Renal cortex interstitium (tissue), 15 donors: Measurements from ENCODE around the gene ANXA1. TPM values are rescaled to one million over a fixed set of nuclear protein-coding genes. Genes with fewer than 3 reads are reported as not detected.
A peak's percentile ranks its signal among the peaks of the same experiment; 100 is the strongest.

ENCODE experiments used
- DNase-seq, 11 donors: peaks; one replicate each; pipeline ENCODE4 v3.0.0-alpha.2; 2013; ENCODE audit warnings: low read depth in 9 of 11, low spot score in 4 of 11; ENCODE audit errors: extremely low read depth in 1 of 11
- long read RNA-seq, 16 experiments: transcript quantifications; one replicate each; lab custom pipeline, GENCODE V29; 2026
- polyA plus RNA-seq, 3 donors: library from polyadenylated mRNA; unstranded; fragments of 120-200 nt; gene quantifications; one replicate each; pipeline ENCODE4 v1.2.1, GENCODE V29; 2013; ENCODE audit not compliant: insufficient read length in 3 of 3

Gene ANXA1, protein sequence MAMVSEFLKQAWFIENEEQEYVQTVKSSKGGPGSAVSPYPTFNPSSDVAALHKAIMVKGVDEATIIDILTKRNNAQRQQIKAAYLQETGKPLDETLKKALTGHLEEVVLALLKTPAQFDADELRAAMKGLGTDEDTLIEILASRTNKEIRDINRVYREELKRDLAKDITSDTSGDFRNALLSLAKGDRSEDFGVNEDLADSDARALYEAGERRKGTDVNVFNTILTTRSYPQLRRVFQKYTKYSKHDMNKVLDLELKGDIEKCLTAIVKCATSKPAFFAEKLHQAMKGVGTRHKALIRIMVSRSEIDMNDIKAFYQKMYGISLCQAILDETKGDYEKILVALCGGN
- 10 to 100 TPM; 20.6 to 30.7 (median 22.5) TPM for polyA plus RNA-seq
- long read RNA-seq, donor 1, transcript ANXA1-201 (13 exons, 1,509 nt) = major isoform, 11 of 12 reads
- long read RNA-seq, donor 1, partial matches to known transcripts = 0 of 12 reads
- long read RNA-seq, donor 1, other reads (novel, unspliced or antisense) = 0 of 12 reads
- long read RNA-seq, donor 2, transcript ANXA1-201 (13 exons, 1,509 nt) = major isoform, 13 of 13 reads
- long read RNA-seq, donor 2, partial matches to known transcripts = 0 of 13 reads
- long read RNA-seq, donor 2, other reads (novel, unspliced or antisense) = 0 of 13 reads
- long read RNA-seq, donor 3, transcript ANXA1-201 (13 exons, 1,509 nt) = major isoform, 12 of 13 reads
- long read RNA-seq, donor 3, partial matches to known transcripts = 0 of 13 reads
- long read RNA-seq, donor 3, other reads (novel, unspliced or antisense) = 0 of 13 reads
- long read RNA-seq, donor 4, transcript ANXA1-201 (13 exons, 1,509 nt) = major isoform, 10 of 11 reads
- long read RNA-seq, donor 4, partial matches to known transcripts = 0 of 11 reads
- long read RNA-seq, donor 4, other reads (novel, unspliced or antisense) = 0 of 11 reads
- long read RNA-seq, donor 5 = 0 reads
- long read RNA-seq, donor 6, partial matches to known transcripts = 0 of 6 reads
- long read RNA-seq, donor 6, other reads (novel, unspliced or antisense) = 0 of 6 reads
- long read RNA-seq, donor 7, transcript ANXA1-201 (13 exons, 1,509 nt) = major isoform, 12 of 19 reads
- long read RNA-seq, donor 7, partial matches to known transcripts = 7 of 19 reads
- long read RNA-seq, donor 7, other reads (novel, unspliced or antisense) = 0 of 19 reads
- long read RNA-seq, donor 8, transcript ANXA1-201 (13 exons, 1,509 nt) = major isoform, 12 of 17 reads
- long read RNA-seq, donor 8, partial matches to known transcripts = 0 of 17 reads
- long read RNA-seq, donor 8, other reads (novel, unspliced or antisense) = 0 of 17 reads
- long read RNA-seq, donor 9, transcript ANXA1-201 (13 exons, 1,509 nt) = major isoform, 15 of 15 reads
- long read RNA-seq, donor 9, partial matches to known transcripts = 0 of 15 reads
- long read RNA-seq, donor 9, other reads (novel, unspliced or antisense) = 0 of 15 reads
- long read RNA-seq, donor 10, transcript ANXA1-201 (13 exons, 1,509 nt) = major isoform, 11 of 12 reads
- long read RNA-seq, donor 10, partial matches to known transcripts = 0 of 12 reads
- long read RNA-seq, donor 10, other reads (novel, unspliced or antisense) = 0 of 12 reads
- long read RNA-seq, donor 11, transcript ANXA1-201 (13 exons, 1,509 nt) = major isoform, 12 of 12 reads
- long read RNA-seq, donor 11, partial matches to known transcripts = 0 of 12 reads
- long read RNA-seq, donor 11, other reads (novel, unspliced or antisense) = 0 of 12 reads
- long read RNA-seq, donor 12, partial matches to known transcripts = 0 of 1 reads
- long read RNA-seq, donor 12, other reads (novel, unspliced or antisense) = 0 of 1 reads
- long read RNA-seq, donor 13 = 0 reads
- long read RNA-seq, donor 14, transcript ANXA1-201 (13 exons, 1,509 nt) = major isoform, 19 of 23 reads
- long read RNA-seq, donor 14, partial matches to known transcripts = 0 of 23 reads
- long read RNA-seq, donor 14, other reads (novel, unspliced or antisense) = 0 of 23 reads
- long read RNA-seq, donor 15, partial matches to known transcripts = 0 of 6 reads
- long read RNA-seq, donor 15, other reads (novel, unspliced or antisense) = 0 of 6 reads
- long read RNA-seq, donor 16, transcript ANXA1-201 (13 exons, 1,509 nt) = major isoform, 21 of 24 reads
- long read RNA-seq, donor 16, partial matches to known transcripts = 0 of 24 reads
- long read RNA-seq, donor 16, other reads (novel, unspliced or antisense) = 0 of 24 reads

DNA sequence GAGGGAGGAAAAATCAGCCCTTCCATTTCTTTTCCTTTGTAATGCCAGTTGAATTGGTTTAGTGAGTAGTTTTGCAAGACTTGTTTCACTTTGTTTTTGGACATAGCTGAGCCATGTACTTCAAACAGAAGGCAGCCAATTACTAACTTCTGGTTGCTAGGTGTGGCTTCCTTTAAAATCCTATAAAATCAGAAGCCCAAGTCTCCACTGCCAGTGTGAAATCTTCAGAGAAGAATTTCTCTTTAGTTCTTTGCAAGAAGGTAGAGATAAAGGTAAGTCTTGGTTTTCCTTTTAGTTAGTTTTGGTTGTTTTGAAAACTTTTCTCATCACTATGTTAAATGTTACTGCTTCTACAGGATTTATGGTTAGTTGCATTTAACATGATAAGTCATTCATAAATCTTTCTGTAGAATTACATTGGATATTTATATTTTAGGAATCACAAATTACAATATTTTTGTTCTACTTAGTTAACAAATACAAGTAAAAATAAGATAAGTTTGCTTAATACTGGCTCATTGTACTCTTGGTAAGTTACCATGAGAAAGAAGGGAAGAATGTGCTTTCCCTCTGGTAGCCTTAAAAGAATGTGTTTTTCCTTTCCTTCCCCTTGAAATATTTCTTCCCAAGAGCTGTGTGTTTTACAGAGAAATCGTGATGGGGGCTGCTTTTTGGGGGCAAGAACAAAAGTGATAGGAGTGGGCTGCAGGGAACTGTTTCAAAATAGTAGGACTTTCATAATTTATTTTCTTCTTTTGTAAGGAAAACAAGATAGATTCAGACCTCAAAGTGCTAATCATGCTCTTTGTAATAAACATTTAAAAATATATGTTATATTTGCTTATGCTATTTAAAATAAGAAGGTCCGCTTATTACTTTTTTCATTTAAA lies at the start of gene ANXA1:
Gene ANXA1, plus strand, starts transcription at position 213 of the 890 bp plus-strand sequence. CDS start 6,671 bp downstream, outside the sequence.
- DNase-seq = no peak

GRCh38 chr9:73104342-73104741 lies 47.3 kb upstream of the ANXA1 start:
- no peak for DNase-seq

GRCh38 chr9:73104921-73105320 lies 46.7 kb upstream of the ANXA1 start:
- no peak for DNase-seq

GRCh38 chr9:73107489-73108069 lies 44.1 kb upstream of the ANXA1 start:
- DNase-seq = peak in 4 of 11 donors; percentile 4 to 22 (median 12)

DNA sequence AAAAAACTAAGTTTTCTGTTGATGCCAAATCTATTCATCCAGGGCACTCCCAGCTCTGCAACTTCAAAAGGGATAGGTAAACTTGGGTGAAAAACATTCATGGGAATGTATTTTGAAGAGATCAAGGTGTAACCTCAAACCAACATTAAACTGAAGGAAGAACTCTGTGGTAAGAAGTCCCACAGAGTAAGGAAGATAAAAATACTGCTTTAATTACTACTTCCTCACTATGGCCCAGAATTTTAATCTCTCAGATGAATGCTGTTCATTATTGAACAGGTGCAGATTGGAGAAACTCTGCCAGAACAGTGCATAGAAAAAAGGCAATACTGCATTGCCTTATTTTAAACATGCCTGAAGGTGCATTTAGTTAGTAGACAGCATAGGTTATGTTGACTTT lies 37.6 kb upstream of the ANXA1 start:
- DNase-seq = no peak

GRCh38 chr9:73114958-73115357 lies 36.7 kb upstream of the ANXA1 start:
- DNase-seq = no peak

DNA sequence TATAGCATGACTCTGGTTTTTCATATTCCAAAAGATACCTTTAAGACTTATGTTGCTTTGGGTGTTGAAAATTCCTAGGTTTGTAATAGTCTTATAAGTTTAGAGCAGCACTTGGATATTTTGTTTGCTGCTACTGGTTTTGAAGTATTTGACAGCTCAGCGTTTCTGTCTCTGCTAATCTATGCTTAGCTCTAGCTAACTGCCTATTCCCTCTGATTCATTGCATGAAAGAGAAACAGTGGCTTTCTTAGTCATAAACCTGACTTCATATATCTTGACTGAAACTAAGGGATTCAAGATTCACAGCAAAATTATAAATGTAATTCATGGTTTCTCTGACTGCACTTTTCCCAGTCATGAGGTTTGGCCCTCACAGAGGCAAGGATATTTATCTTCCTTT lies 35.6 kb upstream of the ANXA1 start:
- DNase-seq = no peak

DNA sequence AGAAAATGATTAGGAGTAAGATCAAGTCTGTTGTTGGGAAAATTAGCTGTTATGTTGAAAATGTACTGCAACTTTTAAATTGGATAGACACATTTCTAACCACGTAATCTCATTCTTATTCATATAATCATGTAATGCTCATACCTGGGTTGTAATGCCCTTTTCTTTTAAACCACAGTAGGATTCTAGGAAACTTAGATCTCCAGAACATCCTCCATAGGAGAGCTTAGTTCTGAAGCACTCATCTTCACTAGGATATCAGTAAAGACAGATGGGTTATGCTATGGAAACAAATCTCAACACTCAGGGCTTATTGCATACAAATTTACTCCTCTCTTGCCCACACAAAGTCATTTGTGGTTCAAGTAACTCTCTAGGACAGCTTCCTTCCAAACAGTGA lies 34.8 kb upstream of the ANXA1 start:
- no peak for DNase-seq

GRCh38 chr9:73118286-73118685 lies 33.4 kb upstream of the ANXA1 start:
- no peak for DNase-seq

DNA sequence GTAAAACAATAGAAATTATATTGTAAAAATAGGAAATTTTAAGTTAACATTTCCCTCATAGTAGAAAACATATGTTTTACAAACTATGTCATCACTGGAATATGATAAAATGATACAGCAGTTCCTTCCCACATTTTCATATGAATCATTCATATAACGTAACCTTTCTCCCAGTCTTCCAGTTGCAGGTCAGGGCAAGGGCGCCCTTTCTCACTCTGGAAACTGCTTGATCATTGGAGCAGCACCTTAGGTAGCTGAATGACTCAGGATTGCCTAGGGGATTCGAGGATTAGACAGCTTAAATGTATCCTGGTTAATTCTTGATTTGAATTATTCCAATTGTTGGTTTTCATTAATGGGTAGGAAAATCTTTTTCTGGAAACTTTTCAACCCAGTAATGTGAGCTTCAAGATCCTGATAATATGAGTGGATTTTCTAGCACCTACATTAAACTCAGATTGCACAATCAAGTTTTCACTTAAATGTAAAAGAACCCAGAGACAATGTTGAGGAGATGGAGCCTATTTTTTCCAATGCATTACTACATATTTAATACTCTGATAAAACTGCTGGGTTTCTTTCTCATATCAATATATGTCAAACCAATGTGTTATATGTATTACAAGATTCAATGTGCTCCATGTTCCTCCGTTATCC lies 32.6 kb upstream of the ANXA1 start:
- no peak for DNase-seq

- DNase-seq = no peak
Measured at GRCh38 chr9:73121375-73121935, 30.2 kb upstream of the ANXA1 start.

DNA sequence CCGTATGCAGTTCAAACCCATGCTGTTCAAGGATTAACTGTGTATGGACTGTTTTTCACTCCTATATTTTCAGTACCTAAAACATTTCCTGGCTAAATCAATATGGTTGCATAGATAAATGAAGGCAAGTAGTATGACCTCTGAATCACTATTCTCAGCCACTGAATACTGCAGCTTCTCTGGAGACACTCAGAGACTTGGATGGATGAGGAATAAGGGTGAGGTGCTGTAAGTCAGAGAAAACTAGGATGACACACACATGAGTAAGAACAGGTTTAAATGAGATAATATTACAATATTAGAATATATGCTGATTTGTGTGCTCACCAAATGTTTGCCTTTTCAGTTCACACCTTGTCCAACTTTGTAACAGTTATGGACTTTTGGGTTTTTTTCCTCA lies 26.0 kb upstream of the ANXA1 start:
- no peak for DNase-seq

- no peak for DNase-seq
Measured at GRCh38 chr9:73129941-73130685, 21.6 kb upstream of the ANXA1 start.

DNA sequence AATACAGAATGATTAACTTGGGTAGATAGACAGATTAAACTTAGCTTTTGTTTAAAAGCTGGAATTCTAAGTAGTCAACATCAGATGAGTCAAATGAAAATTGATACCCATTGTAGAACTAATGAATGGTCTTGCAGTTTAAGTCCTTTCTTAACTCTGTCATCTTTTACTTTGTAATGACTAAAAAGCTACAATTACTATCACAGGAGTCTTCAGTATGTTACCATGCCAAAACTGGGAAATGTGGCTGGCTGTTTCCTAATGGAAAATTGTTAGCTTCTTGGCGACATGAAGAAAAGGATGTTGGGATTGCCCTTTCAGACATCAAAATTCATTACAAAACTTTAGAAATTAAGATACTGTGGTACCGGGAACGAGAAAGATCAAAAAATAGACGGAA lies 20.2 kb upstream of the ANXA1 start:
- DNase-seq = no peak
